Ovary (tissue), 9 donors: Measurements from ENCODE around the gene TUNAR. TPM values are rescaled to one million over a fixed set of nuclear protein-coding genes. Genes with fewer than 3 reads are reported as not detected.

Experiments
- DNase-seq, 5 donors: peaks; one replicate each; pipeline ENCODE4 v3.0.0-alpha.2; 2019 to 2020
- H3K27ac ChIP-seq, 2 donors: fragments of 200-600 bp; one replicate each; pipeline versions ENCODE4 v1.5.1 to v1.8.0; 2019 to 2022
- H3K27me3 ChIP-seq: fragments of 200-600 bp; one replicate; pipeline ENCODE4 v1.8.0; 2022
- H3K36me3 ChIP-seq: fragments of 200-600 bp; sonication (generic); one replicate; pipeline ENCODE4 v1.5.1; 2019
- H3K4me1 ChIP-seq: one replicate; pipeline ENCODE4 v1.8.1; 2013; ENCODE audit warnings: mild to moderate bottlenecking, moderate library complexity; ENCODE audit not compliant: insufficient read depth
- H3K4me3 ChIP-seq: fragments of 200-600 bp; sonication (generic); one replicate; pipeline ENCODE4 v1.5.1; 2017
- H3K9me3 ChIP-seq, 2 donors: fragments of 200-600 bp in 1 of 2; sonication (generic) in 1 of 2; one replicate each; pipeline versions ENCODE4 v1.5.1 to v1.8.1; 2013 to 2019; ENCODE audit warnings: mild to moderate bottlenecking in 1 of 2, moderate library complexity in 1 of 2
- CTCF ChIP-seq, 3 donors: fragments of 450-650 bp in 2 of 3; fragments of 200-600 bp in 1 of 3; IDR thresholded peaks; one replicate each; pipeline versions ENCODE4 v1.5.1 to v1.8.0; 2016 to 2022; ENCODE audit warnings: antibody characterized with exemption in 3 of 3, mild to moderate bottlenecking in 1 of 3
- EP300 ChIP-seq: sonication (generic); formaldehyde crosslinking; IDR thresholded peaks from one replicate; pipeline ENCODE4 v1.6.1; 2017; ENCODE audit warnings: antibody characterized with exemption
- POLR2A ChIP-seq: fragments of 450-650 bp; IDR thresholded peaks from one replicate; pipeline ENCODE4 v1.6.1; 2017; ENCODE audit warnings: antibody characterized with exemption, mild to moderate bottlenecking, moderate library complexity
- WGBS, 3 donors: extraction: QIAGEN DNeasy Blood & Tissue Kit in 1 of 3; methylation state at CpG; one replicate each; pipeline versions ENCODE4 v1.1.5 to v1.1.7; 2013 to 2017; 5-methylcytosine and 5-hydroxymethylcytosine counted together
- intact Hi-C, 4 donors: fragments of 100-400 bp; cut with DNase I; formaldehyde crosslinking; loops; one replicate each; pipeline versions ENCODE4 v1.11.0 to v1.15.1; 2022 to 2023
- polyA plus RNA-seq, 2 donors: library from polyadenylated mRNA; stranded (reverse); fragments of 200-250 nt in 1 of 2; fragments of 350-450 nt in 1 of 2; fragmentation: Illumina TruSeq in 1 of 2; extraction: RNeasy Lipid Tissue Mini Kit (QIAGEN cat#74804) in 1 of 2; gene quantifications; one replicate each; pipeline ENCODE4 v1.2.3, GENCODE V29; 2013 to 2014
- total RNA-seq, 7 donors: library from RNA; depleted of rRNA in 2 of 7; stranded (reverse); fragments of >200 nt in 2 of 7; fragmentation: NEBNext Ultra II Directional in 3 of 7; extraction: Animal tissue kit (Norgen Biotek cat#: 25700) in 3 of 7; gene quantifications; one replicate each; pipeline versions ENCODE4 v1.1.0 to v1.2.4, GENCODE V29; 2016 to 2023
- donor health status: DM: no; HTN: no; CAD: no; lungs with moderate emphysema.
- donor health status: DM: no; HTN: no; CAD: no.
- donor health status: Bipolar disorder and iron deficiency.
- donor health status: DM: yes; HTN: yes; CAD: no.
- donor health status: DM: no; HTN: no; CAD: no.
- donor health status: DM: yes; HTN: yes; CAD: no.

The TUNAR gene
- total and polyA plus RNA-seq, 9 donors: 0.06 to 10.6 (median 0.46) TPM; not detected in 1

- no peaks in the 10 kb centered on the region for H3K9me3 ChIP-seq
- H3K4me3 ChIP-seq: no peak overlapping the region
- no peak for DNase-seq
- intact Hi-C loops: no loop called here
- TF ChIP-seq POLR2A (no peak), EP300 (no peak)
- no peak overlapping the region for H3K27ac ChIP-seq
- H3K36me3 ChIP-seq: no peaks in the 10 kb centered on the region
- 36 to 52% (median 44%) methylated on average over 5 of the region's 5 CpGs for WGBS, 3 donors
- H3K4me1 ChIP-seq: no peaks in the 10 kb centered on the region
- H3K27me3 ChIP-seq: no peaks in the 10 kb centered on the region
These were observed 45.2 kb upstream of the TUNAR start for GRCh38 chr14:95831468-95831867.

- H3K4me3 ChIP-seq: no peak overlapping the region
- no peak overlapping the region for H3K27ac ChIP-seq
- intact Hi-C loops: no loop called here
- no peak for TF ChIP-seq POLR2A
- no peak for TF ChIP-seq EP300
- no peak for TF ChIP-seq CTCF (IDR thresholded peaks at IDR 0.05)
- no peaks in the 10 kb centered on the region for H3K4me1 ChIP-seq
- no peak for DNase-seq
- H3K9me3 ChIP-seq: no peaks in the 10 kb centered on the region
- no peaks in the 10 kb centered on the region for H3K27me3 ChIP-seq
- 24 to 37% (median 27%) methylated on average over 8 of the region's 8 CpGs for WGBS, 3 donors
- no peaks in the 10 kb centered on the region for H3K36me3 ChIP-seq
These were observed 44.6 kb upstream of the TUNAR start for GRCh38 chr14:95832012-95832411.

- intact Hi-C loops: no loop called here
- DNase-seq: no peak
- no peak overlapping the region for H3K27ac ChIP-seq
- H3K9me3 ChIP-seq: no peaks in the 10 kb centered on the region
- no peaks in the 10 kb centered on the region for H3K36me3 ChIP-seq
- 72 to 76% (median 73%) methylated on average over 3 of the region's 3 CpGs for WGBS, 3 donors
- no peaks in the 10 kb centered on the region for H3K27me3 ChIP-seq
- TF ChIP-seq POLR2A (no peak), CTCF (IDR thresholded peaks at IDR 0.05) (no peak), EP300 (no peak)
- H3K4me1 ChIP-seq: no peaks in the 10 kb centered on the region
- no peak overlapping the region for H3K4me3 ChIP-seq
These were observed 43.2 kb upstream of the TUNAR start for GRCh38 chr14:95833429-95833828.

- WGBS, 3 donors: 12 to 22% (median 17%) methylated on average over 2 of the region's 2 CpGs
- H3K27me3 ChIP-seq: no peaks in the 10 kb centered on the region
- intact Hi-C loops: no loop called here
These were observed 42.1 kb upstream of the TUNAR start for GRCh38 chr14:95834496-95834895.

More at GRCh38 chr14:95834496-95834895, 42.1 kb upstream of the TUNAR start:
- no peaks in the 10 kb centered on the region for H3K9me3 ChIP-seq
- no peaks in the 10 kb centered on the region for H3K36me3 ChIP-seq
- DNase-seq: no peak
- H3K27ac ChIP-seq: no peak overlapping the region
- no peak overlapping the region for H3K4me3 ChIP-seq
- no peaks in the 10 kb centered on the region for H3K4me1 ChIP-seq
- TF ChIP-seq CTCF (IDR thresholded peaks at IDR 0.05) (no peak), EP300 (no peak), POLR2A (no peak)
